ENCODE data around the gene AKTIP.

DNA sequence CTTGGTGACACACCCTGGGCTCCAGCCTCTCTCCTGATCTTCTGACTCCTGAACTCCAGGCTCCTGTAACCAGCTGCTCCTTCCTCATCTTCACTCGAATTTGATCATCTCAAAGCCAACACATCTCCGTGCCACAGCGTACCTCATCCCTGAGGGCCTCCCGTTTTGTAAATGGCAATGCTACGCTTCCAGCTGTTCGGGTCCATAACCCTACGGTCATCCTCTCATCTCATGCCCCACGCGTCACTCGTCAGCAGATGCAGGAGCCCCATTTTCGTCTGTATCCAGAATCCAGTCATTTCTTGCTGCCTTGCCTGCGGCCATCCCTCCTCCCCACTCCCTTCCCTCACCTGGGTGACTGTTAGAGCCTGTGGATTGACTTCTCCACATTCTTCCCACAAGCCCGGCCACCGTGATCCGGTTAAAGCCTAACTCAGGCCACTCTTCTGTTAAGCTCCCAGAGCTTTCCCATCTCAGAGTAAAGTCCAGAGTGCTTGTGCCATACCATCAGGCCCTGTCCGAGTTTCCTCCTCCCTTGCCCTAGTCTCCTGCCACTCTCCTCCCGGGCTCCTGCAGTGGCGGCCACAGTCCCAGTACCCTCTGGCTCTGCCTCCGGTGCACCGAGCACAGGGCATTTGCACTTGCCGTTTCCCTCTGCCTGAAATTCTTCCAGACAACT lies 20.3 kb upstream of the AKTIP start:
- TF ChIP-seq POLR2AphosphoS5 (IDR thresholded peaks at IDR 0.05; ENCODE audit: low read depth, low read length) (no peak), TAF1 (IDR thresholded peaks at IDR 0.05; ENCODE audit: low read depth, low read length) (no peak), POLR2A (IDR thresholded peaks at IDR 0.05; ENCODE audit: low read depth, low read length) (no peak), POU2F2 (IDR thresholded peaks at IDR 0.05; ENCODE audit: low read depth, low read length) (no peak)
